HG03521 (cell line): ENCODE data around the gene STXBP6.

Experiments used
- ATAC-seq: cut with Tn5 transposase; IDR thresholded peaks from one replicate; pipeline ENCODE4 v1.9.1; 2021; ENCODE audit warnings: mild to moderate bottlenecking, moderate library complexity; ENCODE audit not compliant: unreplicated experiment

The STXBP6 gene

DNA sequence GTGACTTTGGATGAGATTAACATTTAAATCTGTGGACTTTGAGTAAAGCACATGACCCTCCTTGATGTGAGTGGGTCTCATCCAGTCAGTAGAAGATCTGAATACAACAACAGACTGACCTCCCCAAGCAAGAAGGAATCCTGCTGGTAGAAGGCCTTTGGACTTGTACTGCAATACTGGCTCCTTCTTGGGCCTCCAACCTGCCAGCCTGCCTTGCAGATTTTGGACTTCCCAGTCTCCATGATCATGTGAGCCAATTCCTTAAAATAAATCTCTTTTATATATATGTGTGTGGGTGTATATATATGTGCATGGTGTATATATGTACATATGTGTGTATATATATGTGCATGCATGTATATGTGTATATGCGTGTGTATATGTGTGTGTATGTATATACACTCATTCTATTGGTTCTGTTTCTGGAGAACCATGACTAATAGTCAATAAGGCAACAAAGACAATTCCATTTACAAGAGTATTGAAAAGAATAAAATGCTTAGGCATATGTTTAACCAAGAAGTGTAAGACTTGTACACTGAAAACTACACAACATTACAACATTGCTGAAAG is 183.8 kb downstream of the STXBP6 start:
- no peak for ATAC-seq

DNA sequence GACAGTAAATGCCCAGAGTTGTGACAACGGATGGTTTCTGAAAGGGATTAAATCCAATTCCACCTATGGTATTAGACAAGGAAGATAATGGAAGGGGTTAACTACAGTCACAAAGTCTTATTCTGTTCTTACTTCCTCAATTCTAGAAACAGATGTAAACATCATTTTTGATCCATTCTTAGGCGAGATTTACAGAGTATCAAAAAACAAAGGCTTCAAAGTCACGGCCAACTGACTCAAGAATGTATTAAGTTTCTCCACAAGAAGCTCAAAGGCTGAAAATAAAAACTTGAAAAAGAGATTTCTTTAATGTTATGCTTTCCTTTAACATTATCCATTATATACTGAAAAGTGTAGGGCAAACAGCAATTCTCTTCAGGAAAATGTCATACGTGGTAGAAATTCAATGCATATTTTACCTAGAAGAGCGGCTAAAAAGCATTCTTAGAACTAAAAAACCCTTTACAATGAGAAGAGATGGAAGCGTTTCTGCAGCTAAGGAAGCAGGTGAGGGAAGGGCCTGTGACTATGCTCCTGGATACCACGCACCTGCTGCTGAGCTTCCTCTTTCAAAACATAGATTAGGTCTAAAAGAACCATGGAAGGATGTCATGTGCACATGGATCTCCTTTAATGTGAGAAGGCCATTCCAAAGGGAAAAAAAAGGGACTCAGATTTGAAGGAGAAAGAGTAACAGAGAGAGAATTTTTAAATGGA is 185.8 kb downstream of the STXBP6 start:
- no peak for ATAC-seq

DNA sequence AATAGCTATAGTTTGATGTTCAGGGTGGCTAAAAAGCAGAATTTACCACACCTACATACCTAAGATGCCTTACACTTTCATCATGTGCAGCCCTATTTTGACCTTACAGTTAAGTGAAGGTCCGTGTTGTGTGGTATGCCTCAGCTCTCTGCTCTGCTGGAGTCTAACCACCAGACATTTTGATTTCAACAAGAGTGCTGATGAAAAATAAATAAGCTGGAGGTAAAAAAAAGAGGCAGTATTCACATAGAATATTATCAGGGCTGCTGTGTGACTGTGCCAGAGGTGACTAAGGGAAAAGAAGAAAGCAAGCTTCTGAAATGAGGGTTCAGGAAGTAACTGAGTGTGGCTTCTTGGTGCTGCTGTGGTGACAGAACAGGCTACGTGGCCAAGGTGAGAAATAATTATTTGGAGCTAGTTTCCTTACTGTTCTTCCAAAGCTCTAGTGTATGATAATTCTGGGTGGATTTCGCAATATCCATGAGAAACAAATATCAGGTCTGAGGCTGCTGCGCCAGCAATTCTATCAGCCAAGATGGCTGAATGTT is 188.8 kb downstream of the STXBP6 start:
- no peak for ATAC-seq

DNA sequence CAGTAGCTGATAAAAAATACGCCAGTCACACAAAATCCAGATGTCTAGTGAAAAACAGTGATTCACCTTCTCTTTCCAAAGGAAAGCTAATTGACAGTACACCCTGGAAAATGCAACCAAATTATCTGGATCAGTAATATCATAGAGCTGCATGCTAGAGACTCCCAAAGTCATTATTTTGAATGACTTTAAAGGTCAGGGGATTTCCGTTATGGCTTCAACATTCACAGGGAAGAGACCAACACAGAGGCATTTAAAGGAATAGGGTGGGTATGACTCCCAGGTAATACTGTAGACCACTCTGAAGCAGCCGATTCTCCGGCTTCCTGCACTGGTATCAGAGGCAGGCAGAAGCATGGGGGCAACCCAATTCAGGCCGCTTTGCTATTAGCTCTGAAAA is 190.4 kb downstream of the STXBP6 start:
- ATAC-seq = no peak

DNA sequence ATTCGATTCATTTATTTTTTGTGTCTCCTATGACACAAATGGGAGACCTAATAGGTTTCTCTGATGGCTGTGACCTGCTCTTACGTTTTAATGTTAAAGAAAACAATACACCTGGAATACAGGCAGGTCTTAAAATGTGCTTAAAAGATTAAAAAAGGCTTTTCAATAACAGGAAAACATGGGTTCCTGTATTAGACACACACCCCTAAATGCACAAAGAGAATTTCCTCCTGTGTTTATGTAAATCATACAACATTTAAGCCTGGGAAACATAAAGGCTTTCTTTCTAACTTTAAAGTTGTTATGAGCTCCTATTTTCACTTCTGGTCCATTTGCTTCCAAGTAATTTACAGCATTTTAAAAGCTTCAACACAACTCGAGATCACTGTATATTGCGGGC is 191.3 kb downstream of the STXBP6 start:
- no peak for ATAC-seq

DNA sequence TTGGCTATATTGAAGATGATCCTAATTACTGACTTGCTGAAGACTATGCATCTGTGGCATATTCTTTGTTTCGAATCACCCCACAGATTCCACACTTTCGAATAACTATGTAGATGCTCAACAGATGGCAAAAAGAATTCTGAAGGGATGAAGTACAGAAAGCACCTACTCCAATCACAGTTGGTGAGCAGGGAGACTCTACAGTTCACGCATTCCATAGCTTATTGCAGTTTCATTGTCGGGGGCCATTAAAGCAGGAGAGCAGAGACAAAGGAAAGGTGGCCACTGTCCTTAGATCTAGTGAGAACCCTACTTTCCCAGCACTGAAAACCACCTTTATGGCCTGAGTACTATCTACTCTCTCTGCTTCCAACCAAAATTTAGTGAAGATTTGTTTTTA is 191.9 kb downstream of the STXBP6 start:
- no peak for ATAC-seq

DNA sequence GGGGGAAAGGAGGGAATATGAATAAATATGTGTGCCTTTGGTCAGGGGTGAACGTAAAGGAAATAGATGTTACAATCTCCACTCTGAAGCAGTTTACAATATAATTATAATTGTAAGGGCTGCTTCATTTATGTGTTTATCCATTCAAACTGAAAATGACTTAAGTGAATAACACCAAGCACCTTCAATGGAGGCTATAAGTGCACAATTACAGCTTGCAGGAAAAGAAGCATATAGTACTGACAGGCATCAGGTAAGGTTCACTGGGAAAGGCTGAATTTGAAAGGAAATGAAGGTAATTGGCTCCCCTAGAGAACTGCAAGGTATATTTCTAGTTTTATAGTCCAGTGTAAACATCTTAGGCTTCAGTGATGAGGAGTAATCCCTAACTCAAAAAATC is 192.7 kb downstream of the STXBP6 start:
- no peak for ATAC-seq

DNA sequence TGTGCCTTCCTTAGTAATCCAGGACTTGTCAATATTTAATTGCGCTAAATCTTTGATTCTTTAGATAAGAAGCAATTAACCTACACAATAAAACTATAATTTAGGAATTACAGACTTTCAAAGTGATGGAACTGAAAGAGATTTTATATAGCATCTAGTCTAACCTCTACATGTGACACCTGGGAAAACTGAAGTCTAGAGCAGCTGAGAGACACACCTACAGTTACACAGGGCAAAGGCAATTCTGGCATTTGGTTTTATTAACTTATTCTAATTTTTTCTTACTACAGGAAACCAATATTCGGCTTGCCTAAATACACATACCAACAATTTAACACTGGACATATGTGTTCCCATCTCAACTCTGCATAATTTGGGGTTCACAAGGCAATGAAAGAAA is 196.5 kb downstream of the STXBP6 start:
- no peak for ATAC-seq

DNA sequence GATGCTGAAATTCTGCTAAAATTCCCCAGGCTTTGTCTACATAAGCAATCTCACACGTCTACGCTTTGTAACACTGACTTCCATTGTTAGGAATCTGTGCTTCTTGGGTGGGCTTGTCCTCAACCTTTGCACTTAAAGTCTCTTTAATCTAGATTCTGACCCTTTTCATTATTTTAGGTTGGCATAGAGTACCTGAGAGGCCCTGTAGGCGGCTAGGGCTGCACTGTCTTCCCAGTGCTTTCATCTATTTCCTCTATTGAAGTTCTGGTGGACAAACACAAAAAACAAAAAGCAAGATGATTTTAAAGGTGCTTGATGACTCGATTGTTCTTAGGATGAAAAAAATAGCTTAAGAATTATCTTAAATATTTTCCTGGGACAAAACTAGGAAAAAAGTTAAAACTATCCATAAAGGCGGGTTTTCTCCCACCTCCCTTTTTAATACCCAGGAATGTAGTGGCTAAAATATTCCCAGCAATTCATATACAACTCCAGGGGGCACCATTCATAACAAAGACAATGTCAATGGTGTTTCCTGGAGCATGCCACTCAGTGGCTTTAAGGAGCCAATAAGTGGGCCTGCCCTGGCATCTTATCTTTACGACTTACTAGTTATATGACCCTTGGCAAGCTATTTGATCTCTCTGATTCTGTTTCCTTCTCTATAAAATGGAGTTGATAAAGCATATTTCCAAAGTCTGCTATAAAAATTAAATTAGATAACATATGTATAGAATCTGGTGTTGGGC is 197.5 kb downstream of the STXBP6 start:
- no peak for ATAC-seq

DNA sequence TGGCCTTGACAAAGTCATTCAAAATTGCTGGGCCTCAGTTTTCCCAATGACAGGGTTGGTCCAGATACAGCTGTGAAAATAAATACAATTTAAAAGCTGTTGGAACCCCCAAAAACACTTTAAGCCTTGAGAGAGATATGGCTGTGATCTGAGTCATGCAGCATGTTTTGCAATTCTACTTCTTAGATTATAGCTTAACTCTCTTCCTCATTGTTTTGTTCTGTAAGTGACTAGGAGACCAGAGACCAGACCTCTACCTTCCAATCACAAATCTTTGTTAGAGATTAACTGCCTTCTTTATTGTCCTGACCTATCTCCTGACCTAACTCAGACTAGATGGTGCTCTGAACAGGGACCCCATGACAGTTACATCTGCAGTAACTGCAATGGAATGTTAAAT is 198.1 kb downstream of the STXBP6 start:
- ATAC-seq = no peak

DNA sequence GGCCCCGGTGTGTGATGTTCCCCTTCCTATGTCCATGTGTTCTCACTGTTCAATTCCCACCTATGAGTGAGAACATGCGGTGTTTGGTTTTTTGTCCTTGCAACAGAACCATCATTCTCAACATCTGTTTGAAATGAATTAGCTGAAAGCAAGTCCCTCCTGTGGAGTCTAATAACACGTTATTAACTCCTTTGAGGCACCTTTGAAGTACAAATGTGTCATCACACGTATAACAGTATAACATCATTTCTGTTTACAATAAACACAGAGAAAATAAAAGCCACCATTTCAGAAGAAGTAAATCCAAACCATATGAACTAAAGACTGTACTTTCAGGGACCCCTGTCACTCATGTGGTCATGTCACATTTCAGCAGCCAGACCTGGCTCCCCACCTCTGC is 198.5 kb downstream of the STXBP6 start:
- no peak for ATAC-seq

DNA sequence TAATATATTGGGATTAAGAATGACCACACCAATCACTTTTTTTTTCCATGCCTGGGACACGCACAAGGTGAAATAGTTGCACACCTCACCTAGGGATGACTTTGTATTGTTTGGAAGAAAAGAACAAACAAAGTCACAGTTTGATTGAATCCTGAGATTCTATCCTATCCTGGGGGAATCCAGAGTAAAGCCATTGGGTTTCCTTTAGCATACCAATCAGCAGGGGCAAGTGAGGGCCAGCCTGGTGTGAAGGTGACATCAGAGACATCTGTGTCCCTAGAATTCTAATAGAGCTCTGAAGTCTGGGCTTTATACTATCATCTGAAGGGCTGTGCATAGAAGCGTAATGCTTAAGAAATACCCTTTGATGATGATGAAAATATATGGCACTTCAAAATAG is 199.9 kb downstream of the STXBP6 start:
- no peak for ATAC-seq

DNA sequence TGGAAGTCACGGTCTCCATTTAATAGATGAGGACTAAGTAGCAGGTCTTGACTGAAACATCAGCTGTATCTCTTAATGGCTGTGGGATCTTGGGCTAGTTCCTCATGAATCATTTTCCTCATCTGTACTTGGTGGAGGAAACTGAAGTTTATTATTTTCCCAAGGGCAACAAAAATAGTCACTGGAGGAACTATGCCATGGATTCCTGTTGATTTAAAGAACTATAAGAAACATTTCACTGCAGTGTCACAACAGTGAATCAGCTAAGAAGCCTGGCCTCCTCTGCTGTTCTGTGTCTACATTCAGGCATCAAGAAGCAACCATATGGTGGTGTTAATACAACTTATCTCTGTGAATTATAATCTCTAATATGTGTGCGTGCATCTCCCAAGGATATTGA is 200.5 kb downstream of the STXBP6 start:
- ATAC-seq = no peak

DNA sequence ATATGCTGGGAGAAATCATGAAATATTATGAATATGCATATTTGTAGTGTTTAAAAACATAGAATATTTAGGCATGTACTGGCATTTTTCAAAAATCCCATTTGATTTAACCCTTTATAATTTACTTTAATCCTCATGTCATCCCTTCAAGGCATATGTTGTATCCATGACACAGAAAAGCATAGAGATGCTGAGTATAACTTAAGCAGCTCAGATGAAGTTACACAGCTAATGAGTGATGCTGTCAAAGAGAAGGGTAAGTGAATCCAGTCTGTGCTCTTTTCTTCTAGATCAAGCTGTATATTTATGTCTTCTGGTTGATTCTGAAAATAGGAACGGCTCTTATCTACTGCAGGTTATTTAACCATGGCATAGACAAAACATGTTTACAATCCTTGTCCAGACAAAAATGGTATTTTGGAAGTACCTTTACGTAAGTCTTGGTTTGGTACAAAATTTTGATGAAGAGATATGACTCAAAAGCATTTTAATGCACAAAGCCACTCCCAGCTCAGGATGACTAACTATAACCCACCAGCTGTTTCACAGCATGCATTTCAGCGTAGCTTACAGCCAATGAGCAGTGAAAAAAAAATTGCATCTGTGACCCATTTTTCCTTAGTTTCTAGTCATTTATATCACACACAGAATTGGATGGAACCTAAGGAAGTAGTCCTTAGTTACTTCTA is 201.7 kb downstream of the STXBP6 start:
- no peak for ATAC-seq

DNA sequence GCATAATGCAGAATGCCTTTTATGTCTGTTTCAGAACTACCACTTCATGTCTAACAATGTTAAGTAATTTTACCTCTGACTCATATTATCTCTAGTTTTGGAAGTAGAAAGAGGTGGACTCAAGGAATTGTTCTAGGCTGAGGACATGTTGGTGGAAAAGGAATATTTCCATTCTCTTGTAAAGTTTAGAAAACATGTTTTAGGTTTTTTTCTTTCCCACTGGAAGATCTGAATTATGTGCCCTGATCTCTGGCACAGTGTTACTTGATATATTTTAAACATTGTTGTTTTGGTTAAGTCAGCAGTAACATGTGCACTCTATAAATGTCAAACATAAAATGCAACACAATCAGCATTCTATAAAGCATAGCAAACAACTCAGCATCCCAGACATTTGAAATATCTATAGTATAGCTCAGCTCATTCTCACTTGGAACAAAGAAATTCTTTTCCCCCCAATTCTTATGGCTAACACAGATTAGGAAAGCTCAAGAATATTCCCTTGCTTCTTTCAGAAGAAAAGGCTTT is 202.3 kb downstream of the STXBP6 start:
- no peak for ATAC-seq

DNA sequence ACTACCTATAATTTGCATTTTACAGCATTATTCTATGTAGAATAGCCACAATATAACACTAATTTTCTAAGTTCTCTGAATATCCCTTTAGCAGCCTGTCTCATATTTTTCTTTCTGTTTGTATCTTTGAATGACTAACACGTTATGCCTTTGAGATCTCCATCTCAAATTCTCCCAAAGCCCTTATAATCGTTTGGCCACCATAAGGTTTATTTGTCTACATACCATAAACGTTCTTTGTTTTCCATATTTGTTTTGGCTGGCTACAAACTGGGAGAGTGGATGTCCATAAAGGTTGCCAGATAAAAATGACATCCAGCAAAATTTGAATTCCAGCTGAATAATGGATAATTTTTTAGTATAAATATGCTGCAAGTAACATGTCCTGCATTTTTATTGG is 203.7 kb downstream of the STXBP6 start:
- no peak for ATAC-seq

DNA sequence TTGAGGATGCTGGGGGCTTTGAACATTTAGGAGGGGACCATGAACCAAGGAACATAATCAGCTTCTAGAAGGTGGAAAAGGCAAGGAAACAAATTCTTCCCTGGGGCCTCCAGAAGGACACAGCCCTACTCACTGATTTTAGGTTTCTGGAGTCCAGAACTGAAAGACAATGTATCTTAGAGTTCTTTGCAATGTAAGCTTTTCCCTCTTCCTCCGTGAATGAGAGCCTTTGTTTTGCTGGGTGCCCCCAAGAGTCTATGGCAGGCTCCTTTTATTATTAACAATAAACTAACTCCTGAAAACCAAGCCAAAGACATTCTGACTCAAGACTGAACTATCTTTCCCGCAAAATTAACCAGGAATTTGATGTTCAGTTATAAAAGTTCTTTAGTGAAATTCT is 204.1 kb downstream of the STXBP6 start:
- no peak for ATAC-seq

DNA sequence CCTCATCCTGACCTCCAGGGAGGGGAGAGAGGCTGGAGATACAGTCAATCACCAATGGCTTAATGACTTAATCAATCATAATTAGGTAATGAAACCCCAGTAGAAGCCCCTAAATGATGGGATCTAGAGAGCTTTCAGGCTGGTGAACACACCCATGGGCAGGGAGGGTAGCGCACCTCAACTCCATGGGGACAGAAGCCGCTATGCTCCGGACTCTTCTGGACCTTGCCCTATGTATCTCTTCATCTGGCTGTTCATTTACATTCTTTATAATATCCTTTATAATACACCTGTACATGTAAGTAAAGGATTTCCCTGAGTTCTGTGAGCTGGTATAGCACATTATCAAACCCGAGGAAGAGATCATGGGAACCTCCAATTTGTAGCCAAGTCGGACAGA is 205.9 kb downstream of the STXBP6 start:
- ATAC-seq = no peak

DNA sequence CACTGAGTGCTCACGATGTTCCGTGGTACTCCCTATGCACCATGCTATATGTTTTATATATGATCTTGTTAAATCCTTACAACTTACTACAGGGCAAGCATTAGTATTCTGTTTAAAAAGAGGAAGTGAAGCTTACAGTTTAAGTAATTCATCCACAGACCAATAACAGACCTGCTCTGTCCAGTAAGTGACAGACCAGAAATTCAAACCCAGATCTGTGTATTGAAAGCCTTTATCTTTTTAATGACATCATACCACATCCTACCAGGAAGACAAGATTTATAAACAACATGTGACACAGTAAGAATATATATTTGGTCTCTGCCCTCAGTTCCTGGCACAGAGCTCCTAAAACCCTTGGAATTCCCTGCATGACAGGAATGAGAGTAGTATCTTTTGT is 206.5 kb downstream of the STXBP6 start:
- no peak for ATAC-seq

DNA sequence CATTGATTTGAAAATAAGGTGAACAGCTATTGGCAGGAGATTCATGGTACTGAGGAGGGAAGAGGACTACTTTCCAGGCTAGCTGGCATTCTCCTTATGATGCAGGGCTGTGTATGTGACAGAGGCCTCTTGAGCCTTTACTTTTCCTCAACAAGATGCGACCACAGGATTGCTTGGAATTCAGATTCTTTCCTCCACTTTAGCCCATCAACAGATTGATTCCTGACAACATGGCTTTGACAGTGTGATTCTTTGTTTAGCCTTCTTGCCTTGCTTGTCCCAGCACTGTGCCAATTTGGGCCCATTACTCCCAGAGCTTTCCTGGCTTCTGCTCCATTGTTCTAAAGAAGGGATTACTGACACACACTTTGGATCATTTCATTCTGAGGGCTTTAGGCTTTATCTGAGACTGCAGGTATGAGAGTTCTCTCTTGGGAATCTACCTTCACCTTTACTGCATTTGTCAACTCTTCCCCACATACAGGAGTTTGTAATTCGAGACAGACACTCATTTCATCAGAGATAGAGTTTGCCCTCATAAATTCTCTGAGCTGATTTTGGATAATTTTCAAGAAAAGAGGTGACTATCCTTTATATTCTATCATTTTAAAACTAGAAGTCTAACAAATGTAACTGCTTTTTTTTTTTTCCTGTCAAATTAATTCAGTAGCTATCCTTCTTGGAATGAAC is 209.6 kb downstream of the STXBP6 start:
- no peak for ATAC-seq
